ENCODE results near the gene CEL. TPM values are rescaled to one million over a fixed set of nuclear protein-coding genes. Genes with fewer than 3 reads are reported as not detected.

Gene CEL
- total RNA-seq, 1 experiment from 2014 or later = 6.9 TPM

- DNase-seq (ENCODE audit: low read depth, low spot score) = no peak
- Histone ChIP-seq H2AFZ (ENCODE audit: low read depth, low read length, poor library complexity, severe bottlenecking) (no peak overlapping the region), H3K36me3 (ENCODE audit: control insufficient read depth in 1 of 2, insufficient read depth in 2 of 2, low read length in 2 of 2) (peaks cover 36 to 48% of the 10 kb centered on the region in 2 experiments; a peak in 3 of 4 replicates), H3K4me2 (ENCODE audit: low read length) (no peak overlapping the region), H3K27me3 (ENCODE audit: insufficient read depth, low read length) (no peaks in the 10 kb centered on the region), H3K4me1 (ENCODE audit: control insufficient read depth in 1 of 2, insufficient read depth in 2 of 2, low read length in 2 of 2) (no peaks in the 10 kb centered on the region), H3K9me2 (ENCODE audit: insufficient read depth) (no peaks in the 10 kb centered on the region), H3K4me3 (replicated peaks in 1 of 2; ENCODE audit: low read depth in 1 of 2, low read length in 2 of 2) (no peak overlapping the region), H3K79me2 (ENCODE audit: insufficient read depth, low read length) (no peaks in the 10 kb centered on the region; the same call in 1 of the 2 replicates), H3K27ac (ENCODE audit: low read depth, low read length) (no peak overlapping the region), H3K9ac (ENCODE audit: low read length) (no peak overlapping the region), H4K20me1 (ENCODE audit: insufficient read depth) (no peaks in the 10 kb centered on the region), H3K9me3 (ENCODE audit: control insufficient read depth in 1 of 2, insufficient read depth in 1 of 2, low read depth in 1 of 2, low read length in 2 of 2) (no peaks in the 10 kb centered on the region)
- TF ChIP-seq MAX (IDR thresholded peaks at IDR 0.05) (no peak), ATF3 (IDR thresholded peaks at IDR 0.05) (no peak), CEBPB (IDR thresholded peaks at IDR 0.05; ENCODE audit: low read depth) (no peak), SIN3A (IDR thresholded peaks at IDR 0.05; ENCODE audit: low read depth) (no peak), ELF1 (IDR thresholded peaks at IDR 0.05; ENCODE audit: borderline replicate concordance, low read depth) (no peak), CTCF (IDR thresholded peaks at IDR 0.05 in 2 of 3, conservative IDR thresholded peaks at IDR 0.05 in 1 of 3; ENCODE audit: borderline replicate concordance in 1 of 3, insufficient read depth in 1 of 3, low read depth in 2 of 3, low read length in 2 of 3) (no peak), ZFX (IDR thresholded peaks at IDR 0.05) (no peak), SRF (IDR thresholded peaks at IDR 0.05; ENCODE audit: low read depth) (no peak), EZH2phosphoT487 (IDR thresholded peaks at IDR 0.05; ENCODE audit: borderline replicate concordance) (no peak), SP1 (IDR thresholded peaks at IDR 0.05; ENCODE audit: low read depth) (no peak), TCF7L2 (IDR thresholded peaks at IDR 0.05; ENCODE audit: borderline replicate concordance, extremely low read depth, insufficient read depth, insufficient read length) (no peak), RAD21 (IDR thresholded peaks at IDR 0.05; ENCODE audit: low read depth) (no peak), YY1 (IDR thresholded peaks at IDR 0.05; ENCODE audit: extremely low read depth, insufficient replicate concordance, low read depth, low read length) (no peak)
- TF ChIP-seq, protein P1, sequence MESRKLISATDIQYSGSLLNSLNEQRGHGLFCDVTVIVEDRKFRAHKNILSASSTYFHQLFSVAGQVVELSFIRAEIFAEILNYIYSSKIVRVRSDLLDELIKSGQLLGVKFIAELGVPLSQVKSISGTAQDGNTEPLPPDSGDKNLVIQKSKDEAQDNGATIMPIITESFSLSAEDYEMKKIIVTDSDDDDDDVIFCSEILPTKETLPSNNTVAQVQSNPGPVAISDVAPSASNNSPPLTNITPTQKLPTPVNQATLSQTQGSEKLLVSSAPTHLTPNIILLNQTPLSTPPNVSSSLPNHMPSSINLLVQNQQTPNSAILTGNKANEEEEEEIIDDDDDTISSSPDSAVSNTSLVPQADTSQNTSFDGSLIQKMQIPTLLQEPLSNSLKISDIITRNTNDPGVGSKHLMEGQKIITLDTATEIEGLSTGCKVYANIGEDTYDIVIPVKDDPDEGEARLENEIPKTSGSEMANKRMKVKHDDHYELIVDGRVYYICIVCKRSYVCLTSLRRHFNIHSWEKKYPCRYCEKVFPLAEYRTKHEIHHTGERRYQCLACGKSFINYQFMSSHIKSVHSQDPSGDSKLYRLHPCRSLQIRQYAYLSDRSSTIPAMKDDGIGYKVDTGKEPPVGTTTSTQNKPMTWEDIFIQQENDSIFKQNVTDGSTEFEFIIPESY (IDR thresholded peaks at IDR 0.05; ENCODE audit: extremely low read depth, insufficient replicate concordance, low read length) = no peak
- POLR2A ChIA-PET = no interaction called here
- RAD21 ChIA-PET (ENCODE audit: low non-redundant PET in 1 of 2, low total read pairs in 2 of 2, uncharacterized antibody in 2 of 2, unreplicated experiment in 2 of 2) = no interaction called here
- intact Hi-C loops (cut with micrococcal nuclease) = no loop called here
- no peak for ATAC-seq
- CTCF ChIA-PET = no interaction called here
- BruUV-seq (replicated peaks) = no TSS peak
These were observed 11.6 kb upstream of the CEL start for GRCh38 chr9:133050142-133050541.
